Astrocyte of the spinal cord (primary cell): ENCODE measurements around the gene AP1M2.

ENCODE experiments used
- DNase-seq: peaks from one replicate; pipeline ENCODE4 v3.0.0; 2011; ENCODE audit warnings: low read depth, low spot score
- H3K4me3 ChIP-seq: 2 replicates; pipeline ENCODE4 v1.5.1; 2011; ENCODE audit warnings: low read depth, mild to moderate bottlenecking, low read length, moderate library complexity
- in situ Hi-C: cut with HindIII; loops from 2 replicates; pipeline ENCODE4 v1.10.0; 2017; ENCODE audit warnings: low sequenced_read_pairs
- TF ChIP-seq, protein P1 (sequence below): IDR thresholded peaks from 2 replicates; pipeline ENCODE4 v1.5.1; 2012; ENCODE audit warnings: low read depth, mild to moderate bottlenecking, low read length, inconsistent platforms

AP1M2 gene

DNA sequence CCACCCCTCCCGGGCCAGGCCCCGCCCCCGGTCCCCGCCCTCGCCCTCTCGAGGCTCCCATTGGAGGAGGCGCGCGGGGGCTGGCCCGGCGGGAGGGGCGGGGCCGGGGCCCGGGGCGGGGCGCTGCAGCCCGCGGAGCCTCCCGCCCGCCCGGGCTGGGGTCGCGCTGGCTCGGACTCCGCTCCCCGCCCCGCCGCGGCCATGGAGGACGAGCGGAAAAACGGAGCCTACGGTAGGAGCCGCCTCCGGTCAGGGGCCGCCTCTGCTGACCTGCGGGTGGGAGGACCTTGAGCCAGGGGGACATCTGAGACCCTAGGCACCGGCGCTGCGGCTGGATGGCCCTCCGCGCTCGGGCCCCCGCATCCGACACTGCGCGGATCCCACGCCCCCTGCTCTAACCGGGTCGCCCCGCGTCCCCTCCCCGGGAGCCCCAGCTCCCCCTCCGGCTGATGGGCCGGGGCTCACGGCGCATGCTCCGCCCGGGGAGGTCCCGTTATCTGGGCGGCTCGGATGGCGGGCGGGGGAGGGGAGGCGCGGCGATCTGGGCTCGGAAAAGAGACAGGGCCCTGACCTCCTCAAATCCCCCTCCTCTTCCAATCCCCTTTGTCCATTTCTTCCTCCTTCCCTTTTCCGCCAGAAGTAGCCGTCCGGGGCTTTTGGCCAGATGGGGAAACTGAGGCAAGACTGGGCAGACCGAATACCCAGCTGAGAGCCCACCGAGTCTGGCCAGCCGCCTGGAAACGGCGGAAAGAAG, 15.4 kb upstream of the AP1M2 start:
- in situ Hi-C loops: no loop called here
- DNase-seq: peak; percentile 63
- peak overlapping the region; percentile 94 for H3K4me3 ChIP-seq
- TF ChIP-seq, protein P1, sequence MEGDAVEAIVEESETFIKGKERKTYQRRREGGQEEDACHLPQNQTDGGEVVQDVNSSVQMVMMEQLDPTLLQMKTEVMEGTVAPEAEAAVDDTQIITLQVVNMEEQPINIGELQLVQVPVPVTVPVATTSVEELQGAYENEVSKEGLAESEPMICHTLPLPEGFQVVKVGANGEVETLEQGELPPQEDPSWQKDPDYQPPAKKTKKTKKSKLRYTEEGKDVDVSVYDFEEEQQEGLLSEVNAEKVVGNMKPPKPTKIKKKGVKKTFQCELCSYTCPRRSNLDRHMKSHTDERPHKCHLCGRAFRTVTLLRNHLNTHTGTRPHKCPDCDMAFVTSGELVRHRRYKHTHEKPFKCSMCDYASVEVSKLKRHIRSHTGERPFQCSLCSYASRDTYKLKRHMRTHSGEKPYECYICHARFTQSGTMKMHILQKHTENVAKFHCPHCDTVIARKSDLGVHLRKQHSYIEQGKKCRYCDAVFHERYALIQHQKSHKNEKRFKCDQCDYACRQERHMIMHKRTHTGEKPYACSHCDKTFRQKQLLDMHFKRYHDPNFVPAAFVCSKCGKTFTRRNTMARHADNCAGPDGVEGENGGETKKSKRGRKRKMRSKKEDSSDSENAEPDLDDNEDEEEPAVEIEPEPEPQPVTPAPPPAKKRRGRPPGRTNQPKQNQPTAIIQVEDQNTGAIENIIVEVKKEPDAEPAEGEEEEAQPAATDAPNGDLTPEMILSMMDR: no peak

DNA sequence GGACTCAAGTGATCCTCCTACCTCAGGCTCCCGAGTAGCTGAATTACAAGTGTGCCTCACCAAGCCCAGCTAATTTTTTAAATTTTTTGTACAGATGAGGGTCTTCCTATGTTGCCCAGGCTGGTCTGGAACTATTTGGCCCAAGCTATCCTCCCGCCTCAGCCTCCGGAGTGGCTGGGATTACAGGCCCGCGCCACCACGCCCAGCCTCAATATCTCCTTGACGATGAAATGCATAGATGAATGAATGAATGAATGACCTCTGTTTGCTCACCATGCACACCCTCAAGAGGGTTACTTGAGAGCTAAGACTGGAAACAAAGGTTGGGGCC, 14.9 kb upstream of the AP1M2 start:
- TF ChIP-seq, protein P1: no peak
- no peak for DNase-seq
- in situ Hi-C loops: no loop called here
- H3K4me3 ChIP-seq: no peak overlapping the region

DNA sequence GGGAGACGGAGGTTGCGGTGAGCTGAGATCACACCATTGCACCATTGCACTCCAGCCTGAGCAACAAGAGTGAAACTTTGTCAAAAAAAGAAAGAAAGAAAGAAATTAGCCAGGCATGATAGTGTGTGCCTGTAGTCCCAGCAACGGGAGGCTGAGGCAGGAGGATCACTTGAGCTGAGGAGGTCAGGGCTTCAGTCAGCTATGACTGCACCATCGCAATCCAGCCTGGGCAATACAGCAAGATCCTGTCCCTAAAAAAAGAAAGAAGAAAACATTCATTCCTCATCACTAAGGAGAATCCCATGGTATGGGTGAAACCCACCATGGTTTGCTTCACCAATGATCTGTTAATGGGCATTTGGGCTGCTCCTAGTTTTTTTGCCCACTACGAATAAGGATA, 13.0 kb upstream of the AP1M2 start:
- DNase-seq: no peak
- in situ Hi-C loops: no loop called here
- no peak overlapping the region for H3K4me3 ChIP-seq
- TF ChIP-seq, protein P1: no peak

DNA sequence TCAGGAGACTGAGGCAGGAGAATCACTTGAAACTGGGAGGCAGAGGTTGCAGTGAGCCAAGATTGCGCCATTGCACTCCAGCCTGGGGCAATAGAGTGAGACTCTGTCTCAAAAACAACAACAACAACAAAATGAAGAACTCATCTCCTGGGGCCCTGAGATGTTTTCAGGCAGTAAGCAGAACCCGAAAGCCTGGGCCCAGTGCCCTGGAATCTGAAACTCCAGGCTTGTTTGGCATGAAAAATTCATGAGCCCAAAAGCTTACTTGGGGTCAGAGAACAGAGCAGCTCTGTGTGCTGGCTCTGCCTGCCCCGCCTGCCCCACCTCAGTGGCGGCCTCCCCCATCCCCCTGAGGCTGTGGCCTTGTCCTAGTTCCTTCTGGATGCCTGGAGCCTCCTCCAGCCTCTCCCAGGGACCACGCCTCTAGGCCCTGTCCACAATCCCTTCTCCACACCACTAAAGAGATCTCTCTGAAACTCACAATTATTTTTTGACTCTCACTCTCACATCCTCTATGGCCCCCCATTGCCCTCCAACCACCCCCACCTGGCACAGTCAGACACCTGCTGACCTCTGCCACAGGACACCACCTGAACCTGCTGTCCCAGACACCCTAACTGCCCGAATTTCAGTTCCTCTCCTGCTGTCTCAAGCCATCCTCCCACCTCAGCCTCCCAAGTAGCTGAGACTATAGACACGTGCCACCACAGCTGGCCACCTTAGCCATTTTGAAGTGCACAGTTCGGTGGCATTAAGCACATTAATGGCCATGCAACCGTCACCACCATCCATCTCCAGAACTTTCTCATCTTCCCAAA, 6.9 kb upstream of the AP1M2 start:
- H3K4me3 ChIP-seq: no peak overlapping the region
- TF ChIP-seq, protein P1: no peak
- in situ Hi-C loops: no loop called here
- no peak for DNase-seq

DNA sequence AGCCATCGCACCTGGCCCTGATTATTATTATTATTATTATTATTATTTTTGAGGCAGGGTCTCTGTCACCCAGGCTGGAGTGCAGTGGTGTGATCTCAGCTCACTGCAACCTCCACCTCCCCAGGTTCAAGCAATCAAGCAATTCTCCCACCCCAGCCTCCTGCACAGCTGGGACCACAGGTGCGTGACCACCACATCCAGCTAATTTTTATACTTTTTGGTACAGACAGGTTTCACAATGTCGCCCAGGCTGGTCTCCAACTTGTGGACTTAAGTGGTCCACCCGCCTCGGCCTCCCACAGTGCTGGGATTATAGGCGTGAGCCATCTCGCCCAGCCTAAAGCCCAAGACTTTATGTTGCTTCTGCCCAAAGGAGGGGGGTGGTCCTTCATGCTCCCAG, 6.0 kb upstream of the AP1M2 start:
- TF ChIP-seq, protein P1: no peak

DNA sequence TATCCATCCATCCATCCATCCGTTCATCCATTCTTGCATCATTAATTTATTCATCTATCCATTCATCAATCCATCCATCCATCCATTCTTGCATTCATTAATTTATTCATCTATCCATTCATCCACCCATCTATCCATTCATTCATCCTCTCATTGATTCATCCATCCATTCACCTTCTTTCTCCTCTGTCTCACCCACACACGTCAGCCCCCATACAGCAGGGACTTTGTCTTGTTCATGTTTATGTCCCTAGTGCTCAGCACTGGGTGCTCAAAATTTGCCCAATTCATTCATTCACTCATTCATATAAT, 683 bp upstream of the AP1M2 start:
- TF ChIP-seq, protein P1: no peak
- in situ Hi-C loops: no loop called here
- no peak for DNase-seq
- no peak overlapping the region for H3K4me3 ChIP-seq

More for the DNA sequence above, 6.0 kb upstream of the AP1M2 start:
- DNase-seq: no peak
- no peak overlapping the region for H3K4me3 ChIP-seq
- in situ Hi-C loops: no loop called here
